SK-N-MC (cell line): ENCODE measurements around the gene RRM2.
"Not testable (repeated sequence)": the region's sequence is repeated elsewhere in the genome, so short reads cannot be mapped to it uniquely, and the experiment has no call there.

Experiments
- EZH2 ChIP-seq: fragments of 200-600 bp; sonication (generic); IDR thresholded peaks from one replicate; pipeline ENCODE4 v1.6.1; 2017; ENCODE audit warnings: antibody characterized with exemption
- POLR2AphosphoS5 ChIP-seq: IDR thresholded peaks from 2 replicates; pipeline ENCODE4 v1.6.1; 2012; ENCODE audit warnings: mild to moderate bottlenecking, low read depth, low read length, borderline replicate concordance

- not testable (repeated sequence) for TF ChIP-seq EZH2, POLR2AphosphoS5
Measured at GRCh38 chr2:10091889-10092244, 30.7 kb upstream of the RRM2 start.
